Esophagus squamous epithelium (tissue), 4 donors: ENCODE data around the gene SLC6A19.

Experiments
- POLR2A ChIP-seq, 4 donors: fragments of 450-650 bp; IDR thresholded peaks; one replicate each; pipeline ENCODE4 v1.6.1; 2017; ENCODE audit warnings: antibody characterized with exemption in 4 of 4, mild to moderate bottlenecking in 4 of 4, moderate library complexity in 3 of 4
- TF ChIP-seq, protein P1 (sequence below), 6 experiments: fragments of 450-650 bp in 4 of 6; fragments of 200-600 bp in 2 of 6; sonication (generic) in 2 of 6; IDR thresholded peaks; one replicate each; pipeline ENCODE4 v1.5.1; 2016 to 2019; ENCODE audit warnings: antibody characterized with exemption in 6 of 6, mild to moderate bottlenecking in 4 of 6, moderate library complexity in 4 of 6

DNA sequence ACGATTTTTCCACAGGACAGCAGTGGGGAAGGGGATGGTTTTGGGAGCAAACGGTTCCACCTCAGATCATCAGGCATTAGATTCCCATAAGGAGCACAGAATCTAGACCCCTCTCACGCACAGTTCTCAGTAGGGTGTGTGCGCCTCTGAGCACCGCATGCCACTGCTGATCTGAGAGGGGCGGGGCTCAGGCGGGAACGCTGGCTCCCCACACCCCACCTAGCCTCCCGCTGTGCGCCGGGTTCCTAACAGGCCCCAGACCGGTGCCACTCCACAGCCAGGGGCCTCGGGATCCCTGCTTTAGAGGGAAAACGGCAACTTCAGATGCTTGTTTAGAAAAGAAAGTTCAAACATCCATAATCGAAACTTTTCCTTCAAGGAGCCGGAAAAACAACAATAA lies 73.1 kb downstream of the SLC6A19 start:
- TF ChIP-seq, protein P1, sequence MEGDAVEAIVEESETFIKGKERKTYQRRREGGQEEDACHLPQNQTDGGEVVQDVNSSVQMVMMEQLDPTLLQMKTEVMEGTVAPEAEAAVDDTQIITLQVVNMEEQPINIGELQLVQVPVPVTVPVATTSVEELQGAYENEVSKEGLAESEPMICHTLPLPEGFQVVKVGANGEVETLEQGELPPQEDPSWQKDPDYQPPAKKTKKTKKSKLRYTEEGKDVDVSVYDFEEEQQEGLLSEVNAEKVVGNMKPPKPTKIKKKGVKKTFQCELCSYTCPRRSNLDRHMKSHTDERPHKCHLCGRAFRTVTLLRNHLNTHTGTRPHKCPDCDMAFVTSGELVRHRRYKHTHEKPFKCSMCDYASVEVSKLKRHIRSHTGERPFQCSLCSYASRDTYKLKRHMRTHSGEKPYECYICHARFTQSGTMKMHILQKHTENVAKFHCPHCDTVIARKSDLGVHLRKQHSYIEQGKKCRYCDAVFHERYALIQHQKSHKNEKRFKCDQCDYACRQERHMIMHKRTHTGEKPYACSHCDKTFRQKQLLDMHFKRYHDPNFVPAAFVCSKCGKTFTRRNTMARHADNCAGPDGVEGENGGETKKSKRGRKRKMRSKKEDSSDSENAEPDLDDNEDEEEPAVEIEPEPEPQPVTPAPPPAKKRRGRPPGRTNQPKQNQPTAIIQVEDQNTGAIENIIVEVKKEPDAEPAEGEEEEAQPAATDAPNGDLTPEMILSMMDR (IDR thresholded peaks at IDR 0.05) = no peak
- no peak for TF ChIP-seq POLR2A (IDR thresholded peaks at IDR 0.05)
